Measurements from ENCODE around the gene NBEAL2.

NBEAL2 gene

DNA sequence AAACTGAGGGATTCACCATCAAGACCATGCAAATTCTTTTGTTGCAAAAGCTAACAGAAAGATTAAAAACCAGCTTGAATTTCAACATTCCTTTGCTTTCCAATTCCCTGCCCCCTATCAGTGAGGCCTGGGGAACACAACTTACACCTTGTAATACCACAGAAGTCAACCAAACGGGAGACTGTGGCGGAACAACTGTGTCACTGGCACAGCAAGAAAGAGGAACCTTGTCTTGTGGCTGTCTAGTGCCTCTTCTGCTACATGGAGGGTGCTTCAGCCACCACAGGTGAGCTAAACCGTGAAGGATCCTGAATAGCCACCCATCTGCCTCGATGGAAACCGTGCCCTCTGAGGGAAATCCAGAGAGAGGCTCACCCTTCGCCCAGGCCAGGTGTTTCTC is 14.3 kb upstream of the NBEAL2 start:
- Histone ChIP-seq H3K27ac (ENCODE audit: low read length, poor library complexity, severe bottlenecking) (no peak overlapping the region), H3K14ac (ENCODE audit: low read length in 2 of 2) (no peak overlapping the region), H3K9me3 (ENCODE audit: control insufficient read depth, low read length) (no peaks in the 10 kb centered on the region), H2BK12ac (ENCODE audit: low read length in 2 of 2) (peak overlapping the region in 1 of 2 experiments; percentile 26), H3K18ac (ENCODE audit: low read depth in 1 of 2, low read length in 2 of 2) (peak overlapping the region in 1 of 2 experiments; percentile 15), H2AK5ac (ENCODE audit: low read length, severe bottlenecking) (no peak overlapping the region), H3K36me3 (ENCODE audit: control insufficient read depth in 1 of 2, insufficient read depth in 2 of 2, low read depth in 1 of 2, low read length in 2 of 2) (peaks cover 17 to 22% of the 10 kb centered on the region in 2 experiments), H4K91ac (ENCODE audit: low read length) (no peak overlapping the region), H3K4me3 (ENCODE audit: insufficient read depth in 1 of 2, low read depth in 1 of 2, low read length in 2 of 2) (no peak overlapping the region), H2AFZ (ENCODE audit: low read depth, low read length) (no peak overlapping the region), H3K27me3 (ENCODE audit: control insufficient read depth in 1 of 2, insufficient read depth in 1 of 2, low read length in 2 of 2) (no peaks in the 10 kb centered on the region), H3K9ac (ENCODE audit: low read length) (no peak overlapping the region), H2BK15ac (ENCODE audit: low read depth, poor library complexity, severe bottlenecking) (no peak overlapping the region), H3K4ac (ENCODE audit: low read depth in 1 of 2, low read length in 2 of 2) (no peak overlapping the region), H3K4me1 (ENCODE audit: control insufficient read depth, insufficient read depth, low read depth, low read length) (peaks cover 36% of the 10 kb centered on the region), H2BK5ac (ENCODE audit: low read depth, low read length, poor library complexity, severe bottlenecking) (no peak overlapping the region), H2BK120ac (ENCODE audit: low read depth, low read length) (no peak overlapping the region), H4K8ac (ENCODE audit: low read length) (no peak overlapping the region), H3K23ac (ENCODE audit: low read length in 2 of 2) (no peak overlapping the region), H3K79me1 (replicated peaks; ENCODE audit: low read length, poor library complexity, severe bottlenecking) (no peaks in the 10 kb centered on the region), H3K4me2 (ENCODE audit: low read length, poor library complexity, severe bottlenecking) (no peak overlapping the region)
- WGBS: 98% methylated on average over 6 of the region's 6 CpGs
- no peak for DNase-seq

DNA sequence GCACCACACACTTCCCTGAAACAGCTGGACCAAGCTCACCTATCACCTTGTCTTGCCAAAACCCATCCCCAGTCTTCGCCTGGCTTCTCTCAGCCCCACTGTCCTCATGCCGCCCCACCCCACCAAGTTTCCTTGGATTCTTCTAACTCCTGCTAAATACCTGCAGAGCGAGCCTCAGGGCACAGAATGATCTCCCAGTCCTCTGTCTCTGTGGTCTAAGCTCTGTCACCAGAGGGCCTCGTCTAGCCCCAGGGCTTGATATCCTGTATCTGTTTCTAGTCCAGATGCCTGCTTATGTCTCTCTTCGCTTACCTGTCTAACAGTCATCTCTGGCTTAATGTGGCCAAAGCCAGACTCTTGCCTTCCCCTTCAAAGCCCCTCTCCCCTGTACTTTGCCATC is 12.7 kb upstream of the NBEAL2 start:
- DNase-seq: no peak
- Histone ChIP-seq H2AK5ac (ENCODE audit: low read length, severe bottlenecking) (no peak overlapping the region), H3K4ac (ENCODE audit: low read depth in 1 of 2, low read length in 2 of 2) (no peak overlapping the region), H4K8ac (ENCODE audit: low read length) (no peak overlapping the region), H2BK12ac (ENCODE audit: low read length in 2 of 2) (no peak overlapping the region), H3K9ac (ENCODE audit: low read length) (no peak overlapping the region), H3K4me1 (ENCODE audit: control insufficient read depth, insufficient read depth, low read depth, low read length) (peaks cover 40% of the 10 kb centered on the region), H3K23ac (ENCODE audit: low read length in 2 of 2) (no peak overlapping the region), H3K14ac (ENCODE audit: low read length in 2 of 2) (no peak overlapping the region), H3K18ac (ENCODE audit: low read depth in 1 of 2, low read length in 2 of 2) (no peak overlapping the region), H3K4me3 (ENCODE audit: insufficient read depth in 1 of 2, low read depth in 1 of 2, low read length in 2 of 2) (no peak overlapping the region), H3K27me3 (ENCODE audit: control insufficient read depth in 1 of 2, insufficient read depth in 1 of 2, low read length in 2 of 2) (no peaks in the 10 kb centered on the region), H3K4me2 (ENCODE audit: low read length, poor library complexity, severe bottlenecking) (no peak overlapping the region), H3K79me1 (replicated peaks; ENCODE audit: low read length, poor library complexity, severe bottlenecking) (no peaks in the 10 kb centered on the region), H2BK120ac (ENCODE audit: low read depth, low read length) (no peak overlapping the region), H2BK15ac (ENCODE audit: low read depth, poor library complexity, severe bottlenecking) (no peak overlapping the region), H2BK5ac (ENCODE audit: low read depth, low read length, poor library complexity, severe bottlenecking) (no peak overlapping the region), H3K36me3 (ENCODE audit: control insufficient read depth in 1 of 2, insufficient read depth in 2 of 2, low read depth in 1 of 2, low read length in 2 of 2) (peaks cover 20 to 22% of the 10 kb centered on the region in 2 experiments), H2AFZ (ENCODE audit: low read depth, low read length) (no peak overlapping the region), H3K9me3 (ENCODE audit: control insufficient read depth, low read length) (no peaks in the 10 kb centered on the region), H3K27ac (ENCODE audit: low read length, poor library complexity, severe bottlenecking) (no peak overlapping the region), H4K91ac (ENCODE audit: low read length) (no peak overlapping the region)
- WGBS: 96% methylated on average over 5 of the region's 5 CpGs

DNA sequence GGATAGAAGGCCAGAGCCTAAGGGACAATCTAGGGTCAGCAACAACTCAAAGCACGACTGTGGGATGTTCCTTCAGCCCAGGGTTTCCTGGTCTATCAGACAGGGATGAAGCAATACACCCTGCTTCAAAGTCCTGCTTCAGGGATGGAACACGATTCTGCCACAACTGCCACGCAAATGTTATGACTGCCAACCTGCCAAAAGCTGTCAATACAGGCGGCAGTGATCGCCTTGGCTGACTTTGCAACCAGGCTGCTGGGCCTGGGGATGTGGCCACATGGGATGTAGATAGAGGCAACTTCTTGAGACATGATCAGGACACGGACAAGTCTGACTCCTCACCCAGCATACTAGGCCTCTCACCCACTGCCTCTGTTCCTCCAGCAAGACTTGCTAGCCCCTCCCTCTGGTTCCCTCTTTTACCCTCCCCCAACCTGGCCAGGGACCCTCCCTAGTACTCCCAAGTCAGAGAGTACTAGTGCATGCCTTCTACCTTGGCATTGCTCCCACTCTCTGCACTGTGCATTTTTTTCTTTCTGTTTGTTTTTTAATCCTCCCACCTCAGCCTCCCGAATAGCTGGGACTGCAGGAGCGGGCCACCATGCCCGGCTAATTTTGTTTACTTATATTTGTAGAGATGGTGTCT is 10.6 kb upstream of the NBEAL2 start:
- Histone ChIP-seq H3K4me2 (ENCODE audit: low read length, poor library complexity, severe bottlenecking) (no peak overlapping the region), H2BK15ac (ENCODE audit: low read depth, poor library complexity, severe bottlenecking) (no peak overlapping the region), H3K4me1 (ENCODE audit: control insufficient read depth, insufficient read depth, low read depth, low read length) (peaks cover 41% of the 10 kb centered on the region), H3K27ac (ENCODE audit: low read length, poor library complexity, severe bottlenecking) (no peak overlapping the region), H3K9me3 (ENCODE audit: control insufficient read depth, low read length) (no peaks in the 10 kb centered on the region), H2BK12ac (ENCODE audit: low read length in 2 of 2) (no peak overlapping the region), H3K27me3 (ENCODE audit: control insufficient read depth in 1 of 2, insufficient read depth in 1 of 2, low read length in 2 of 2) (no peaks in the 10 kb centered on the region), H2AFZ (ENCODE audit: low read depth, low read length) (no peak overlapping the region), H3K23ac (ENCODE audit: low read length in 2 of 2) (no peak overlapping the region), H3K9ac (ENCODE audit: low read length) (no peak overlapping the region), H2AK5ac (ENCODE audit: low read length, severe bottlenecking) (no peak overlapping the region), H4K8ac (ENCODE audit: low read length) (no peak overlapping the region), H3K4me3 (ENCODE audit: insufficient read depth in 1 of 2, low read depth in 1 of 2, low read length in 2 of 2) (no peak overlapping the region), H3K14ac (ENCODE audit: low read length in 2 of 2) (no peak overlapping the region), H3K79me1 (replicated peaks; ENCODE audit: low read length, poor library complexity, severe bottlenecking) (no peaks in the 10 kb centered on the region), H3K36me3 (ENCODE audit: control insufficient read depth in 1 of 2, insufficient read depth in 2 of 2, low read depth in 1 of 2, low read length in 2 of 2) (peaks cover 14 to 22% of the 10 kb centered on the region in 2 experiments), H3K18ac (ENCODE audit: low read depth in 1 of 2, low read length in 2 of 2) (no peak overlapping the region), H3K4ac (ENCODE audit: low read depth in 1 of 2, low read length in 2 of 2) (no peak overlapping the region), H2BK5ac (ENCODE audit: low read depth, low read length, poor library complexity, severe bottlenecking) (no peak overlapping the region), H4K91ac (ENCODE audit: low read length) (no peak overlapping the region), H2BK120ac (ENCODE audit: low read depth, low read length) (no peak overlapping the region)
- no peak for DNase-seq
- 72% methylated on average over 7 of the region's 9 CpGs for WGBS

DNA sequence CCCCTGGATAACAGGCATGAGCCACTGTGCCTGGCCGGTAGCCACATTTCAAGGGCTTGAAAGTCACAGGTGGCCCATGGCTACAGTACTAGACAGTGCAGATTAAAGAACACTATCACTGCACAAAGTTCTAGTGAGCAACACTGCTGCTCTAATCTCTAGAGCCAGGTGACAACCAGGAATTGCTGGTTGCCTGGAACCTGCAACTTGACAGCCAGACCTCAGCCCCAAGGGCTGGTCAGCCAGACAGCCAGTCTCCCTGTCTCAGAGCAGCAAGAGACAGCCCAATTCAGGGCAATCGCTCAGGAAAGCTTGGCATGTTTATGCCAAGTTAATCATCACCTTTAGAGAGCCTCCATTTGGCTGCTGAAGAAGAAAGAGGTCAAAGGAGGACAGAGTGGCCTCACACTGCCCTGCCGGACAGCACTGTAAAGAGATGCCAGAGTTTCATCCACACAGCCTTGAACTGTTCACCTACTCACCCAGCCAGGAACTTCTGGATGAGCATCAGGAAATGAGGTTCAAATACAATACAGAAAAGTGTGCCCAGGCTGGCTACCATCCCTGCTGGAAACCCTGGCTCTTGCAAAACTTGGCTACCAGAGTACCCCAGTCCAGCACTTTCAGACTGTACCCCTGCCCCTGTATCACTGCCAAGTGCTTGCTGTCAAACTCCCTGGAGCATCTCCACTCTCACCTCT is 8.9 kb upstream of the NBEAL2 start:
- no peak overlapping the region for H2BK15ac ChIP-seq (ENCODE audit: low read depth, poor library complexity, severe bottlenecking)
- no peaks in the 10 kb centered on the region for H3K79me1 ChIP-seq (replicated peaks; ENCODE audit: low read length, poor library complexity, severe bottlenecking)
- H2BK120ac ChIP-seq (ENCODE audit: low read depth, low read length): no peak overlapping the region
- no peak overlapping the region for H4K8ac ChIP-seq (ENCODE audit: low read length)
- H3K9ac ChIP-seq (ENCODE audit: low read length): no peak overlapping the region
- peak overlapping the region in 1 of 2 experiments; percentile 23 for H3K4me3 ChIP-seq (ENCODE audit: insufficient read depth in 1 of 2, low read depth in 1 of 2, low read length in 2 of 2)
- no peak overlapping the region for H2AK5ac ChIP-seq (ENCODE audit: low read length, severe bottlenecking)
- H3K27ac ChIP-seq (ENCODE audit: low read length, poor library complexity, severe bottlenecking): peak overlapping the region; percentile 59
- H2BK5ac ChIP-seq (ENCODE audit: low read depth, low read length, poor library complexity, severe bottlenecking): no peak overlapping the region
- H3K18ac ChIP-seq (ENCODE audit: low read depth in 1 of 2, low read length in 2 of 2): no peak overlapping the region
- no peaks in the 10 kb centered on the region for H3K9me3 ChIP-seq (ENCODE audit: control insufficient read depth, low read length)
- no peak overlapping the region for H3K23ac ChIP-seq (ENCODE audit: low read length in 2 of 2)
- H3K4me1 ChIP-seq (ENCODE audit: control insufficient read depth, insufficient read depth, low read depth, low read length): peaks cover 40% of the 10 kb centered on the region
- H3K4ac ChIP-seq (ENCODE audit: low read depth in 1 of 2, low read length in 2 of 2): no peak overlapping the region
- H3K4me2 ChIP-seq (ENCODE audit: low read length, poor library complexity, severe bottlenecking): no peak overlapping the region
- peaks cover 12 to 17% of the 10 kb centered on the region in 2 experiments for H3K36me3 ChIP-seq (ENCODE audit: control insufficient read depth in 1 of 2, insufficient read depth in 2 of 2, low read depth in 1 of 2, low read length in 2 of 2)
- no peak overlapping the region for H3K14ac ChIP-seq (ENCODE audit: low read length in 2 of 2)
- no peak overlapping the region for H2AFZ ChIP-seq (ENCODE audit: low read depth, low read length)
- no peak overlapping the region for H2BK12ac ChIP-seq (ENCODE audit: low read length in 2 of 2)
- no peaks in the 10 kb centered on the region for H3K27me3 ChIP-seq (ENCODE audit: control insufficient read depth in 1 of 2, insufficient read depth in 1 of 2, low read length in 2 of 2)
- WGBS: 74% methylated on average over 3 of the region's 3 CpGs
- no peak overlapping the region for H4K91ac ChIP-seq (ENCODE audit: low read length)
- no peak for DNase-seq

Measured in mesenchymal stem cell (in vitro differentiated cells and primary cell).